CD8-positive, alpha-beta memory T cell (primary cell): ENCODE measurements around the gene ACO2. TPM values are rescaled to one million over a fixed set of nuclear protein-coding genes. Genes with fewer than 3 reads are reported as not detected.

ENCODE experiments used
- CTCF ChIA-PET: fragments of 350-600 bp; sonication (Branson Sonifier 250); formaldehyde crosslinking; loops from one replicate; lab custom pipeline; 2021; ENCODE audit warnings: antibody characterized with exemption; lab: Charles Lee
- POLR2A ChIA-PET: fragments of 350-600 bp; sonication (Branson Sonifier 250); formaldehyde crosslinking; loops from one replicate; lab custom pipeline; 2021; ENCODE audit warnings: antibody characterized with exemption; lab: Charles Lee
- DNase-seq, 5 donors: peaks; one replicate each; pipeline versions ENCODE4 v3.0.0 to v3.0.0-alpha.2; 2020 to 2022; ENCODE audit warnings: mixed read lengths in 1 of 5
- H3K27ac ChIP-seq: one replicate; pipeline ENCODE4 v1.7.0; 2013; ENCODE audit warnings: low read depth, mild to moderate bottlenecking, low read length, moderate library complexity
- H3K27me3 ChIP-seq: 2 replicates; pipeline ENCODE4 v1.7.0; 2013; ENCODE audit warnings: low read length, mild to moderate bottlenecking; ENCODE audit not compliant: insufficient read depth, poor library complexity, severe bottlenecking
- H3K36me3 ChIP-seq: 2 replicates; pipeline ENCODE4 v1.7.0; 2013; ENCODE audit warnings: mild to moderate bottlenecking, low read length, moderate library complexity; ENCODE audit not compliant: insufficient read depth
- H3K4me1 ChIP-seq: 2 replicates; pipeline ENCODE4 v1.7.0; 2013; ENCODE audit warnings: mild to moderate bottlenecking, low read length, moderate library complexity; ENCODE audit not compliant: insufficient read depth
- H3K4me3 ChIP-seq: 2 replicates; pipeline ENCODE4 v1.7.0; 2013; ENCODE audit warnings: mild to moderate bottlenecking, low read length
- H3K9me3 ChIP-seq: 2 replicates; pipeline ENCODE4 v1.7.0; 2013; ENCODE audit warnings: mild to moderate bottlenecking, low read length
- H3K27ac Mint-ChIP-seq, 8 donors: one replicate each; pipeline ENCODE4 v1.8.0; 2020 to 2021; ENCODE audit warnings: mixed read lengths in 8 of 8, mild to moderate bottlenecking in 6 of 8, inconsistent platforms in 3 of 8, moderate library complexity in 3 of 8
- H3K27me3 Mint-ChIP-seq, 2 donors: one replicate each; pipeline ENCODE4 v1.8.0; 2020 to 2021; ENCODE audit warnings: mixed read lengths in 2 of 2, mild to moderate bottlenecking in 1 of 2, moderate library complexity in 1 of 2
- H3K36me3 Mint-ChIP-seq, 3 donors: one replicate each; pipeline ENCODE4 v1.8.0; 2020 to 2021; ENCODE audit warnings: mixed read lengths in 3 of 3, inconsistent platforms in 1 of 3, mild to moderate bottlenecking in 1 of 3
- H3K4me1 Mint-ChIP-seq, 3 donors: one replicate each; pipeline ENCODE4 v1.8.0; 2020 to 2021; ENCODE audit warnings: mixed read lengths in 3 of 3, inconsistent platforms in 1 of 3, mild to moderate bottlenecking in 1 of 3
- H3K4me3 Mint-ChIP-seq, 7 donors: one replicate each; pipeline ENCODE4 v1.8.0; 2020 to 2021; ENCODE audit warnings: mixed read lengths in 7 of 7, mild to moderate bottlenecking in 6 of 7, moderate library complexity in 4 of 7, inconsistent platforms in 2 of 7
- H3K9me3 Mint-ChIP-seq, 5 donors: one replicate each; pipeline ENCODE4 v1.8.0; 2020 to 2022; ENCODE audit warnings: mixed read lengths in 5 of 5, mild to moderate bottlenecking in 3 of 5, moderate library complexity in 2 of 5, inconsistent platforms in 1 of 5
- polyA plus RNA-seq: library from polyadenylated mRNA; unstranded; fragments of 300-500 nt; fragmentation: Illumina TruSeq; gene quantifications from one replicate; pipeline ENCODE4 v1.2.3, GENCODE V29; 2021
- total RNA-seq, 2 experiments: library from RNA; stranded (reverse); gene quantifications; one replicate each; pipeline ENCODE4 v1.2.3, GENCODE V29; 2021

Gene ACO2
- total and polyA plus RNA-seq, 3 experiments from 2014 or later, result 92.5 to 114 (median 112) TPM

DNA sequence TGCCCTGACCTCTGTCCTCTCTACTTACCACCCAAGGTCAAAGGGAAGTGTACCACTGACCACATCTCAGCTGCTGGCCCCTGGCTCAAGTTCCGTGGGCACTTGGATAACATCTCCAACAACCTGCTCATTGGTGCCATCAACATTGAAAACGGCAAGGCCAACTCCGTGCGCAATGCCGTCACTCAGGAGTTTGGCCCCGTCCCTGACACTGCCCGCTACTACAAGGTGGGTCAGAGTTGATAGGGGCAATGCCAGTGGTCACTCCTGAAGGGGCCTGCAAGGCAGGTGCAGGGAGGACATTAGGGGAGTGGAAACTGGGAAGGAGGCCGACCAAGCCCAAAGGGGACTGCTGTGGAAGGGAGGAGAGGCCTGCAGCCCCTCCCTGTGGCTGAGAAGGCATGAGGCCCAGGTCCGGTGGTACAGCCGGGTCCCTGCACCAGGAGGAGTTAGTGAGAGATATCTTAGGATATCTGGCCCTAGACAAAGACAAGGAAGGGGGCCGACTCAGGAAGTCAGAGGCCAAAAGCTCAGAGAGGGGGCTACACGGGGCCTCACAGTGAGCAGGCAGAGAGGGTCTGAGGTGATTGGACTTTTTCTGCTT, 57.4 kb downstream of the ACO2 start:
- no peaks in the 10 kb centered on the region for H3K9me3 ChIP-seq
- H3K4me3 ChIP-seq, result no peak overlapping the region
- ChIA-PET CTCF (interaction anchor here (0.7 to 8.5 kb wide), 15 partner anchors 8 to 225 kb away, joined by 3 to 119 read pairs (median 4); partner anchors contain the start of genes POLR3H, TEF, TOB2 and ZC3H7B), POLR2A (no interaction called here)
- H3K4me1 ChIP-seq, result peaks cover 15% of the 10 kb centered on the region
- DNase-seq, result no peak
- Mint-ChIP-seq H3K9me3 (no peaks in the 10 kb centered on the region), H3K4me1 (peaks cover 14 to 27% (median 16%) of the 10 kb centered on the region in 3 donors), H3K36me3 (peaks cover 0 to 77% (median 5%) of the 10 kb centered on the region in 3 donors), H3K27ac (peak overlapping the region in 7 of 8 donors; percentile 24 to 94 (median 70)), H3K4me3 (peak overlapping the region in 1 of 7 donors; percentile 72), H3K27me3 (no peaks in the 10 kb centered on the region)
- no peaks in the 10 kb centered on the region for H3K27me3 ChIP-seq
- H3K36me3 ChIP-seq, result peaks cover 16% of the 10 kb centered on the region
- H3K27ac ChIP-seq, result no peak overlapping the region

GRCh38 chr22:41526830-41527799, 58.2 kb downstream of the ACO2 start:
- Mint-ChIP-seq H3K27me3 (no peaks in the 10 kb centered on the region), H3K27ac (peak overlapping the region in 6 of 8 donors; percentile 37 to 94 (median 75)), H3K36me3 (peaks cover 0 to 84% (median 5%) of the 10 kb centered on the region in 3 donors), H3K4me1 (peaks cover 14 to 27% (median 16%) of the 10 kb centered on the region in 3 donors), H3K4me3 (no peak overlapping the region), H3K9me3 (no peaks in the 10 kb centered on the region)
- no peaks in the 10 kb centered on the region for H3K9me3 ChIP-seq
- no peak overlapping the region for H3K27ac ChIP-seq
- H3K4me1 ChIP-seq, result peaks cover 15% of the 10 kb centered on the region
- peak; percentile 54 to 76 (median 64) for DNase-seq
- H3K36me3 ChIP-seq, result peaks cover 21% of the 10 kb centered on the region
- ChIA-PET CTCF (interaction anchor here (0.7 to 8.5 kb wide), 17 partner anchors 9 to 226 kb away, joined by 3 to 119 read pairs (median 4); partner anchors contain the start of genes ACO2, PHF5A, POLR3H and TEF), POLR2A (no interaction called here)
- no peak overlapping the region for H3K4me3 ChIP-seq
- H3K27me3 ChIP-seq, result no peaks in the 10 kb centered on the region

DNA sequence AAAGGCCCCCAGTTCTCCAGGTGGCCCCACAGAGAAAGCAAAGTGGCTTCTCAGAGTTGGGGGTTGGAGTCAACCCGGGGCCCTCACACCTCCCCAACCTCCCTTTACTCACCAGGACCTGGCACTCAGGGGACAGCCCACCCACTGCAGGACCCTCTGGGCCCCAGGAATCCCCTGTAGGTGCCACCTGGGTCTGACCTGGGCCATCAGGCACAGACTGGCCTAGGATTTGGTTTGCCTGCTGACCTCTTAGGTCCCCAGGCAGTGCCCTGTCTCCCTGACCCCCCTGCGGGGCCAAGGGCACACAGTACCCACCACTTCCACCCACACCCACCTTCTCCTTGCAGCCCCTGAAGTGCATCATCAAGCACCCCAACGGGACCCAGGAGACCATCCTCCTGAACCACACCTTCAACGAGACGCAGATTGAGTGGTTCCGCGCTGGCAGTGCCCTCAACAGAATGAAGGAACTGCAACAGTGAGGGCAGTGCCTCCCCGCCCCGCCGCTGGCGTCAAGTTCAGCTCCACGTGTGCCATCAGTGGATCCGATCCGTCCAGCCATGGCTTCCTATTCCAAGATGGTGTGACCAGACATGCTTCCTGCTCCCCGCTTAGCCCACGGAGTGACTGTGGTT, 59.3 kb downstream of the ACO2 start:
- peaks cover 0 to 83% (median 6%) of the 10 kb centered on the region in 3 donors for H3K36me3 Mint-ChIP-seq
- peaks cover 15 to 24% (median 16%) of the 10 kb centered on the region in 3 donors for H3K4me1 Mint-ChIP-seq
- no peak for DNase-seq
- Histone ChIP-seq H3K9me3 (no peaks in the 10 kb centered on the region), H3K27me3 (no peaks in the 10 kb centered on the region), H3K4me3 (no peak overlapping the region), H3K36me3 (peaks cover 20% of the 10 kb centered on the region), H3K4me1 (peaks cover 15% of the 10 kb centered on the region), H3K27ac (no peak overlapping the region)
- ChIA-PET CTCF (interaction anchor here (2.0 to 8.5 kb wide), 2 partner anchors 120 to 125 kb away, joined by 6 to 119 read pairs; no protein-coding TSS in a partner anchor), POLR2A (no interaction called here)
- no peaks in the 10 kb centered on the region for H3K27me3 Mint-ChIP-seq
- H3K4me3 Mint-ChIP-seq, result no peak overlapping the region
- H3K9me3 Mint-ChIP-seq, result no peaks in the 10 kb centered on the region
- H3K27ac Mint-ChIP-seq, result peak overlapping the region in 5 of 8 donors; percentile 7 to 34 (median 20)

DNA sequence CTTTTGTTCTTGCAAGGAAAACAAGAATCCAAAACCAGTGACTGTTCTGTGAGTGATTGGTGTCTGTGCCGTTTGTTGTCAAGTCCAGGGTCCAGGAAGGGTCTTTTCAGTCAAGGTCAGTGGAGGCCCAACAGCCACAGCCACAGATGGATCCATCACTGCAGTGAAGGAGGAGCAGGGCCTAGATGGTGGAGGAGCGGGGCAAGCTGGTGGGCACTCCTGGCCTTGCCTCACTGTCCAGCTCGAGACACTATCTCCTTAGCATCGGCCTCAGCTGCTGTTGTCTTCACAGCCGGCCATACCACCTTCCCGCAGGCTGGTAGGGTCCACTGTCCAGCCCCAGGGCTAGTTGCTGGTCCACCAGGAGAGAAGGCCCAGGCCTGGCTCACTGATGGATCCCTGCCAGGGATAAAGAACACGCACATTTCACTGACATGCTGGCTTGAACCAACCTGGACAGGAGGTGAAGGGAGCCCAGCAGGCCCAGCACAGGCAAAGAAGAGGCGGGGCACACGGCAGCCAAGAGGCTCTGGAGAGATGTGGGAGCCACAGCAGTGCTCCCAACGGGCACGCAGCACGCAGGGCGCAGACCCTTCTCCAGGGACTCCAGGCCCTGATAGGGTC, 60.1 kb downstream of the ACO2 start:
- Mint-ChIP-seq H3K27me3 (no peaks in the 10 kb centered on the region), H3K36me3 (peaks cover 0 to 86% (median 7%) of the 10 kb centered on the region in 3 donors), H3K4me1 (peaks cover 10 to 21% (median 18%) of the 10 kb centered on the region in 3 donors), H3K9me3 (no peaks in the 10 kb centered on the region), H3K27ac (peak overlapping the region in 5 of 8 donors; percentile 14 to 77 (median 20)), H3K4me3 (no peak overlapping the region)
- Histone ChIP-seq H3K27me3 (no peaks in the 10 kb centered on the region), H3K27ac (no peak overlapping the region), H3K4me3 (no peak overlapping the region), H3K9me3 (no peaks in the 10 kb centered on the region), H3K4me1 (peaks cover 13% of the 10 kb centered on the region), H3K36me3 (peaks cover 20% of the 10 kb centered on the region)
- no peak for DNase-seq
- POLR2A ChIA-PET, result interaction anchor here (0.6 kb wide), 1 partner anchor 100 kb away, joined by 4 read pairs; no protein-coding TSS in a partner anchor
- CTCF ChIA-PET, result interaction anchor here (1.2 to 8.5 kb wide), 2 partner anchors 125 to 126 kb away, joined by 5 to 119 read pairs; no protein-coding TSS in a partner anchor

GRCh38 chr22:41530890-41531714, 62.2 kb downstream of the ACO2 start:
- H3K27me3 ChIP-seq, result no peaks in the 10 kb centered on the region
- H3K36me3 ChIP-seq, result peaks cover 20% of the 10 kb centered on the region
- Mint-ChIP-seq H3K9me3 (no peaks in the 10 kb centered on the region), H3K27ac (peak overlapping the region in 1 of 8 donors; percentile 54), H3K36me3 (peaks cover 0 to 79% (median 10%) of the 10 kb centered on the region in 3 donors), H3K4me1 (peaks cover 0 to 9% (median 7%) of the 10 kb centered on the region in 3 donors), H3K4me3 (no peak overlapping the region), H3K27me3 (no peaks in the 10 kb centered on the region)
- H3K9me3 ChIP-seq, result no peaks in the 10 kb centered on the region
- no peak overlapping the region for H3K4me3 ChIP-seq
- H3K4me1 ChIP-seq, result no peaks in the 10 kb centered on the region
- no peak for DNase-seq
- ChIA-PET CTCF (no interaction called here), POLR2A (no interaction called here)
- no peak overlapping the region for H3K27ac ChIP-seq

- Mint-ChIP-seq H3K4me1 (peaks cover 0 to 7% (median 3%) of the 10 kb centered on the region in 3 donors), H3K27me3 (no peaks in the 10 kb centered on the region), H3K9me3 (no peaks in the 10 kb centered on the region), H3K27ac (no peak overlapping the region), H3K4me3 (no peak overlapping the region), H3K36me3 (peaks cover 0 to 72% (median 10%) of the 10 kb centered on the region in 3 donors)
- DNase-seq, result no peak
- ChIA-PET POLR2A (no interaction called here), CTCF (interaction anchor here (0.8 to 1.8 kb wide), 4 partner anchors 14 to 129 kb away, joined by 3 to 16 read pairs (median 4); partner anchors contain the start of genes PHF5A and PMM1)
- Histone ChIP-seq H3K36me3 (peaks cover 14% of the 10 kb centered on the region), H3K27me3 (no peaks in the 10 kb centered on the region), H3K4me1 (no peaks in the 10 kb centered on the region), H3K4me3 (no peak overlapping the region), H3K9me3 (no peaks in the 10 kb centered on the region), H3K27ac (no peak overlapping the region)
These were observed 63.0 kb downstream of the ACO2 start for GRCh38 chr22:41531715-41532477.
